D721Med (cell line): ENCODE data around the gene TMEM178B.

Experiments
- DNase-seq: peaks from one replicate; pipeline ENCODE4 v3.0.0; 2011; ENCODE audit warnings: low spot score; ENCODE audit not compliant: insufficient read length
- FAIRE-seq: peaks from 2 replicates; lab custom pipeline; 2011; peaks lifted over from hg19 to GRCh38; lab: Jason Lieb, UNC
- TF ChIP-seq, protein P1 (sequence below): IDR thresholded peaks from 2 replicates; pipeline ENCODE4 v1.5.1; 2012; ENCODE audit warnings: mild to moderate bottlenecking, control low read depth; ENCODE audit not compliant: insufficient read depth; ENCODE audit errors: missing control alignments

Gene TMEM178B

GRCh38 chr7:141528399-141528798 lies 454.5 kb downstream of the TMEM178B start:
- no peak for DNase-seq
- no peak for FAIRE-seq
- TF ChIP-seq, protein P1, sequence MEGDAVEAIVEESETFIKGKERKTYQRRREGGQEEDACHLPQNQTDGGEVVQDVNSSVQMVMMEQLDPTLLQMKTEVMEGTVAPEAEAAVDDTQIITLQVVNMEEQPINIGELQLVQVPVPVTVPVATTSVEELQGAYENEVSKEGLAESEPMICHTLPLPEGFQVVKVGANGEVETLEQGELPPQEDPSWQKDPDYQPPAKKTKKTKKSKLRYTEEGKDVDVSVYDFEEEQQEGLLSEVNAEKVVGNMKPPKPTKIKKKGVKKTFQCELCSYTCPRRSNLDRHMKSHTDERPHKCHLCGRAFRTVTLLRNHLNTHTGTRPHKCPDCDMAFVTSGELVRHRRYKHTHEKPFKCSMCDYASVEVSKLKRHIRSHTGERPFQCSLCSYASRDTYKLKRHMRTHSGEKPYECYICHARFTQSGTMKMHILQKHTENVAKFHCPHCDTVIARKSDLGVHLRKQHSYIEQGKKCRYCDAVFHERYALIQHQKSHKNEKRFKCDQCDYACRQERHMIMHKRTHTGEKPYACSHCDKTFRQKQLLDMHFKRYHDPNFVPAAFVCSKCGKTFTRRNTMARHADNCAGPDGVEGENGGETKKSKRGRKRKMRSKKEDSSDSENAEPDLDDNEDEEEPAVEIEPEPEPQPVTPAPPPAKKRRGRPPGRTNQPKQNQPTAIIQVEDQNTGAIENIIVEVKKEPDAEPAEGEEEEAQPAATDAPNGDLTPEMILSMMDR: no peak
